ENCODE results near the gene SLC46A1. TPM values are rescaled to one million over a fixed set of nuclear protein-coding genes. Genes with fewer than 3 reads are reported as not detected.

The SLC46A1 gene
- total and polyA plus RNA-seq, 2 of the 8 experiments (the other 6 are each of a cell fraction or from before 2014, with no cell fraction given) = 5.3 to 8.7 TPM

DNA sequence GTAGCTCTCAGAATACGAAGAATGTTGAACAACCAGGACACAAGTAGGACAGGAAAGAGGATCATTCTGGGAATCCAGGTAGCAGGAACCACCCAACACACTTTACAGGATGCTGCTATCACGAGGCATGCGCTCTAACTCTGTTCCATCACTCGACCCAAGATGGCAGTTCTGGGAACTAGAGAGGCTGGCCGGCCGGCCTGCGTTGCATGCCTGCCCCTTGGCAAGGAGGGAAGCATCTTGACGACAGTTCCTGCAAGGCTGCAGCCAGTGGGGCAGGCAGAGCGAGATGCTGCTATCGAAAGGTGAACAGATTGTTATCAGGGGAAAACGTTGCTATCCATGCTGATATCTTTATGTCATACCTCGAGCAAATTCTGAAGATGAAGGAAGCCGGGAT is 19.2 kb upstream of the SLC46A1 start (continued):
- TF ChIP-seq JUND (IDR thresholded peaks at IDR 0.05; ENCODE audit: low read length) (no peak), CHD2 (IDR thresholded peaks at IDR 0.05; ENCODE audit: low read length) (no peak), SIN3A (conservative IDR thresholded peaks at IDR 0.05 in 1 of 2, IDR thresholded peaks at IDR 0.05 in 1 of 2; ENCODE audit: low read depth in 1 of 2, low read length in 2 of 2) (no peak), TAF7 (optimal IDR thresholded peaks at IDR 0.05; ENCODE audit: borderline replicate concordance, low read depth, low read length) (no peak)
- TF ChIP-seq, protein P1, sequence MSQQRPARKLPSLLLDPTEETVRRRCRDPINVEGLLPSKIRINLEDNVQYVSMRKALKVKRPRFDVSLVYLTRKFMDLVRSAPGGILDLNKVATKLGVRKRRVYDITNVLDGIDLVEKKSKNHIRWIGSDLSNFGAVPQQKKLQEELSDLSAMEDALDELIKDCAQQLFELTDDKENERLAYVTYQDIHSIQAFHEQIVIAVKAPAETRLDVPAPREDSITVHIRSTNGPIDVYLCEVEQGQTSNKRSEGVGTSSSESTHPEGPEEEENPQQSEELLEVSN (IDR thresholded peaks at IDR 0.05) = no peak
